NCI-H2196 (cell line): Measurements from ENCODE around the gene APC2.

Experiments used
- DNase-seq: peaks from one replicate; lab custom pipeline; 2025; ENCODE audit not compliant: unreplicated experiment; lab: John Stamatoyannopoulos, UW

The APC2 gene

GRCh38 chr19:1446713-1447481, 3.0 kb upstream of the APC2 start:
- DNase-seq = no peak

GRCh38 chr19:1447504-1447903, 2.4 kb upstream of the APC2 start:
- no peak for DNase-seq

GRCh38 chr19:1447944-1448343, 2.0 kb upstream of the APC2 start:
- DNase-seq = no peak

GRCh38 chr19:1450735-1451731, 1.1 kb downstream of the APC2 start:
- no peak for DNase-seq

GRCh38 chr19:1451916-1452801, 2.2 kb downstream of the APC2 start:
- DNase-seq = no peak

GRCh38 chr19:1452802-1453524, 3.0 kb downstream of the APC2 start:
- DNase-seq = no peak

GRCh38 chr19:1453525-1454364, 3.8 kb downstream of the APC2 start:
- DNase-seq = peak; percentile 63

GRCh38 chr19:1455002-1455335, 5.0 kb downstream of the APC2 start:
- DNase-seq = peak; percentile 70

GRCh38 chr19:1455336-1456120, 5.6 kb downstream of the APC2 start:
- peak; percentile 98 for DNase-seq

GRCh38 chr19:1456121-1456900, 6.4 kb downstream of the APC2 start:
- DNase-seq = no peak

- no peak for DNase-seq
These were observed 7.3 kb downstream of the APC2 start for GRCh38 chr19:1457031-1457739.

- no peak for DNase-seq
These were observed 8.0 kb downstream of the APC2 start for GRCh38 chr19:1457892-1458291.

- no peak for DNase-seq
These were observed 9.6 kb downstream of the APC2 start for GRCh38 chr19:1459479-1459878.

- DNase-seq = no peak
These were observed 10.4 kb downstream of the APC2 start for GRCh38 chr19:1460033-1460995.

GRCh38 chr19:1461862-1462261, 11.9 kb downstream of the APC2 start:
- DNase-seq = no peak
